Stimulated activated CD4-positive, alpha-beta T cell treated with anti-CD3 and anti-CD28 coated beads, Interleukin-4, amount 100 ng/mL, for 48 hours (primary cell): ENCODE results near the gene DAPK2.

ENCODE experiments used
- DNase-seq, 2 donors: peaks; one replicate each; pipeline ENCODE4 v3.0.0-alpha.2; 2020; ENCODE audit warnings: low read depth in 2 of 2

The DAPK2 gene

GRCh38 chr15:63895787-63896218 is 150.5 kb downstream of the DAPK2 start:
- DNase-seq = no peak

- DNase-seq = no peak
These were observed 151.1 kb downstream of the DAPK2 start for GRCh38 chr15:63895194-63895593.

GRCh38 chr15:63894662-63894949 is 151.7 kb downstream of the DAPK2 start:
- DNase-seq = no peak

GRCh38 chr15:63893866-63894661 is 152.2 kb downstream of the DAPK2 start:
- DNase-seq = no peak

- DNase-seq = peak; percentile 59 to 71
These were observed 153.4 kb downstream of the DAPK2 start for GRCh38 chr15:63892794-63893441.

GRCh38 chr15:63891768-63892133 is 154.5 kb downstream of the DAPK2 start:
- DNase-seq = no peak

- peak; percentile 61 to 82 for DNase-seq
These were observed 155.1 kb downstream of the DAPK2 start for GRCh38 chr15:63891079-63891767.

GRCh38 chr15:63890617-63891016 is 155.7 kb downstream of the DAPK2 start:
- DNase-seq = no peak

GRCh38 chr15:63889831-63890230 is 156.5 kb downstream of the DAPK2 start:
- no peak for DNase-seq

GRCh38 chr15:63888823-63889222 is 157.5 kb downstream of the DAPK2 start:
- no peak for DNase-seq

- DNase-seq = no peak
These were observed 158.1 kb downstream of the DAPK2 start for GRCh38 chr15:63888146-63888545.

- DNase-seq = no peak
These were observed 158.7 kb downstream of the DAPK2 start for GRCh38 chr15:63887630-63888029.

GRCh38 chr15:63884953-63885352 is 161.3 kb downstream of the DAPK2 start:
- DNase-seq = no peak

- no peak for DNase-seq
These were observed 164.9 kb downstream of the DAPK2 start for GRCh38 chr15:63881431-63881830.

- no peak for DNase-seq
These were observed 165.5 kb downstream of the DAPK2 start for GRCh38 chr15:63880744-63881143.

- no peak for DNase-seq
These were observed 166.3 kb downstream of the DAPK2 start for GRCh38 chr15:63879995-63880394.

GRCh38 chr15:63879211-63879610 is 167.1 kb downstream of the DAPK2 start:
- DNase-seq = no peak

- no peak for DNase-seq
These were observed 168.5 kb downstream of the DAPK2 start for GRCh38 chr15:63877713-63878271.

- DNase-seq = no peak
These were observed 170.1 kb downstream of the DAPK2 start for GRCh38 chr15:63876085-63876662.

GRCh38 chr15:63874616-63875015 is 171.7 kb downstream of the DAPK2 start:
- DNase-seq = no peak

- no peak for DNase-seq
These were observed 173.3 kb downstream of the DAPK2 start for GRCh38 chr15:63872759-63873510.
